ENCODE results near the gene OLFML2A. TPM values are rescaled to one million over a fixed set of nuclear protein-coding genes. Genes with fewer than 3 reads are reported as not detected.

The OLFML2A gene
- total and polyA plus RNA-seq, 2 of the 13 experiments (the other 11 are each of a cell fraction or from before 2014, with no cell fraction given) = 0.01 to 0.02 TPM

GRCh38 chr9:124771021-124771866, 5.7 kb upstream of the OLFML2A start, which contains the start of gene NR6A1 (continued):
- TF ChIP-seq, protein P1, sequence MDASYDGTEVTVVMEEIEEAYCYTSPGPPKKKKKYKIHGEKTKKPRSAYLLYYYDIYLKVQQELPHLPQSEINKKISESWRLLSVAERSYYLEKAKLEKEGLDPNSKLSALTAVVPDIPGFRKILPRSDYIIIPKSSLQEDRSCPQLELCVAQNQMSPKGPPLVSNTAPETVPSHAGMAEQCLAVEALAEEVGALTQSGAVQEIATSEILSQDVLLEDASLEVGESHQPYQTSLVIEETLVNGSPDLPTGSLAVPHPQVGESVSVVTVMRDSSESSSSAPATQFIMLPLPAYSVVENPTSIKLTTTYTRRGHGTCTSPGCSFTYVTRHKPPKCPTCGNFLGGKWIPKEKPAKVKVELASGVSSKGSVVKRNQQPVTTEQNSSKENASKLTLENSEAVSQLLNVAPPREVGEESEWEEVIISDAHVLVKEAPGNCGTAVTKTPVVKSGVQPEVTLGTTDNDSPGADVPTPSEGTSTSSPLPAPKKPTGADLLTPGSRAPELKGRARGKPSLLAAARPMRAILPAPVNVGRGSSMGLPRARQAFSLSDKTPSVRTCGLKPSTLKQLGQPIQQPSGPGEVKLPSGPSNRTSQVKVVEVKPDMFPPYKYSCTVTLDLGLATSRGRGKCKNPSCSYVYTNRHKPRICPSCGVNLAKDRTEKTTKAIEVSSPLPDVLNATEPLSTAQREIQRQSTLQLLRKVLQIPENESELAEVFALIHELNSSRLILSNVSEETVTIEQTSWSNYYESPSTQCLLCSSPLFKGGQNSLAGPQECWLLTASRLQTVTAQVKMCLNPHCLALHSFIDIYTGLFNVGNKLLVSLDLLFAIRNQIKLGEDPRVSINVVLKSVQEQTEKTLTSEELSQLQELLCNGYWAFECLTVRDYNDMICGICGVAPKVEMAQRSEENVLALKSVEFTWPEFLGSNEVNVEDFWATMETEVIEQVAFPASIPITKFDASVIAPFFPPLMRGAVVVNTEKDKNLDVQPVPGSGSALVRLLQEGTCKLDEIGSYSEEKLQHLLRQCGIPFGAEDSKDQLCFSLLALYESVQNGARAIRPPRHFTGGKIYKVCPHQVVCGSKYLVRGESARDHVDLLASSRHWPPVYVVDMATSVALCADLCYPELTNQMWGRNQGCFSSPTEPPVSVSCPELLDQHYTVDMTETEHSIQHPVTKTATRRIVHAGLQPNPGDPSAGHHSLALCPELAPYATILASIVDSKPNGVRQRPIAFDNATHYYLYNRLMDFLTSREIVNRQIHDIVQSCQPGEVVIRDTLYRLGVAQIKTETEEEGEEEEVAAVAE (CRISPR knock-in tag; IDR thresholded peaks at IDR 0.05; ENCODE audit: borderline replicate concordance) = no peak
- TF ChIP-seq PHF21A (CRISPR knock-in tag; IDR thresholded peaks at IDR 0.05) (no peak; the same call in 1 of the 2 replicates), MEIS1 (CRISPR knock-in tag; IDR thresholded peaks at IDR 0.05; ENCODE audit: borderline replicate concordance) (0 out of 2 replicates have a peak, but pooled peaks have one; percentile 48), ISX (CRISPR knock-in tag; conservative IDR thresholded peaks at IDR 0.05) (peak; percentile 58; the same call in 1 of the 2 replicates), KDM6A (CRISPR knock-in tag; IDR thresholded peaks at IDR 0.05; ENCODE audit: low read depth) (no peak), MAFK (conservative IDR thresholded peaks at IDR 0.05 in 1 of 2, IDR thresholded peaks at IDR 0.05 in 1 of 2; ENCODE audit: low read length in 2 of 2) (no peak), JUN (CRISPR knock-in tag; IDR thresholded peaks at IDR 0.05) (peak; percentile 18; the same call in 1 of the 2 replicates), TOPORS (CRISPR knock-in tag; IDR thresholded peaks at IDR 0.05) (no peak), RBFOX2 (IDR thresholded peaks at IDR 0.05; ENCODE audit: low read depth, low read length) (peak; percentile 85), ZNF710 (CRISPR knock-in tag; IDR thresholded peaks at IDR 0.05; ENCODE audit: borderline replicate concordance) (no peak; the same call in 1 of the 2 replicates), ZNF691 (CRISPR knock-in tag; IDR thresholded peaks at IDR 0.05; ENCODE audit: borderline replicate concordance, low read depth) (no peak; the same call in 1 of the 2 replicates), KMT2B (CRISPR knock-in tag; IDR thresholded peaks at IDR 0.05) (peak; percentile 71)
- TF ChIP-seq, protein P2, sequence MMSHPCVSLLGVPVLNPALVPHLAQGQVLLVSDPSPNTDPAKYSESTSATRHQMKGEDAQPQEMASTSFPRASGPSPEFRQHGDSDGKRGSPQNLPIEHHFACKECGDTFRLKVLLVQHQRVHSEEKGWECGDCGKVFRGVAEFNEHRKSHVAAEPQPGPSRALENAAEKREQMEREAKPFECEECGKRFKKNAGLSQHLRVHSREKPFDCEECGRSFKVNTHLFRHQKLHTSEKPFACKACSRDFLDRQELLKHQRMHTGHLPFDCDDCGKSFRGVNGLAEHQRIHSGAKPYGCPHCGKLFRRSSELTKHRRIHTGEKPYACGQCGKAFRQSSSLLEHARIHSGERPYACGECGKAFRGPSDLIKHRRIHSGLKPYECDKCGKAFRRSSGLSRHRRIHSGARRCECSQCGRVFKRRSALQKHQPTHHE (CRISPR knock-in tag; IDR thresholded peaks at IDR 0.05; ENCODE audit: borderline replicate concordance) = peak; percentile 79; the same call in 1 of the 2 replicates
- TF ChIP-seq, protein P3, sequence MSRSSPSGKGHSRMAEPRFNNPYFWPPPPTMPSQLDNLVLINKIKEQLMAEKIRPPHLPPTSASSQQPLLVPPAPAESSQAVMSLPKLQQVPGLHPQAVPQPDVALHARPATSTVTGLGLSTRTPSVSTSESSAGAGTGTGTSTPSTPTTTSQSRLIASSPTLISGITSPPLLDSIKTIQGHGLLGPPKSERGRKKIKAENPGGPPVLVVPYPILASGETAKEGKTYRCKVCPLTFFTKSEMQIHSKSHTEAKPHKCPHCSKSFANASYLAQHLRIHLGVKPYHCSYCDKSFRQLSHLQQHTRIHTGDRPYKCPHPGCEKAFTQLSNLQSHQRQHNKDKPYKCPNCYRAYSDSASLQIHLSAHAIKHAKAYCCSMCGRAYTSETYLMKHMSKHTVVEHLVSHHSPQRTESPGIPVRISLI (CRISPR knock-in tag; IDR thresholded peaks at IDR 0.05; ENCODE audit: borderline replicate concordance) = no peak
- TF ChIP-seq, protein P4, sequence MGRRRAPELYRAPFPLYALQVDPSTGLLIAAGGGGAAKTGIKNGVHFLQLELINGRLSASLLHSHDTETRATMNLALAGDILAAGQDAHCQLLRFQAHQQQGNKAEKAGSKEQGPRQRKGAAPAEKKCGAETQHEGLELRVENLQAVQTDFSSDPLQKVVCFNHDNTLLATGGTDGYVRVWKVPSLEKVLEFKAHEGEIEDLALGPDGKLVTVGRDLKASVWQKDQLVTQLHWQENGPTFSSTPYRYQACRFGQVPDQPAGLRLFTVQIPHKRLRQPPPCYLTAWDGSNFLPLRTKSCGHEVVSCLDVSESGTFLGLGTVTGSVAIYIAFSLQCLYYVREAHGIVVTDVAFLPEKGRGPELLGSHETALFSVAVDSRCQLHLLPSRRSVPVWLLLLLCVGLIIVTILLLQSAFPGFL (CRISPR knock-in tag; IDR thresholded peaks at IDR 0.05) = no peak

Data from HepG2 (cell line).